ENCODE data around the gene SGMS1.

Gene SGMS1

GRCh38 chr10:50318129-50318528 lies 305.6 kb downstream of the SGMS1 start:
- FAIRE-seq: no peak

GRCh38 chr10:50316695-50317648 lies 306.8 kb downstream of the SGMS1 start:
- FAIRE-seq: no peak

GRCh38 chr10:50316174-50316573 lies 307.6 kb downstream of the SGMS1 start:
- no peak for FAIRE-seq

GRCh38 chr10:50315424-50315823 lies 308.3 kb downstream of the SGMS1 start:
- FAIRE-seq: no peak

GRCh38 chr10:50314169-50315071 lies 309.3 kb downstream of the SGMS1 start:
- FAIRE-seq: no peak

- no peak for FAIRE-seq
Observed at GRCh38 chr10:50312464-50313437, 311.0 kb downstream of the SGMS1 start.

- FAIRE-seq: no peak
Observed at GRCh38 chr10:50310560-50311174, 313.1 kb downstream of the SGMS1 start.

GRCh38 chr10:50309342-50309741 lies 314.4 kb downstream of the SGMS1 start:
- no peak for FAIRE-seq

- no peak for FAIRE-seq
Observed at GRCh38 chr10:50304660-50305059, 319.1 kb downstream of the SGMS1 start.

GRCh38 chr10:50299948-50300669 lies 323.6 kb downstream of the SGMS1 start:
- no peak for FAIRE-seq

GRCh38 chr10:50295367-50295766 lies 328.4 kb downstream of the SGMS1 start:
- no peak for FAIRE-seq

- no peak for FAIRE-seq
Observed at GRCh38 chr10:50294582-50294981, 329.2 kb downstream of the SGMS1 start.

- FAIRE-seq: no peak
Observed at GRCh38 chr10:50293513-50294313, 330.0 kb downstream of the SGMS1 start.

GRCh38 chr10:50291261-50291850 lies 332.4 kb downstream of the SGMS1 start:
- no peak for FAIRE-seq

- FAIRE-seq: no peak
Observed at GRCh38 chr10:50289196-50289595, 334.6 kb downstream of the SGMS1 start.

- no peak for FAIRE-seq
Observed at GRCh38 chr10:50286996-50287803, 336.6 kb downstream of the SGMS1 start.

- FAIRE-seq: no peak
Observed at GRCh38 chr10:50286517-50286916, 337.2 kb downstream of the SGMS1 start.

- FAIRE-seq: no peak
Observed at GRCh38 chr10:50281967-50282522, 341.7 kb downstream of the SGMS1 start.

All from colon (tissue), 2 donors.